ENCODE data around the gene CHAMP1.
"Not testable (repeated sequence)": the region's sequence is repeated elsewhere in the genome, so short reads cannot be mapped to it uniquely, and the experiment has no call there.

The CHAMP1 gene

GRCh38 chr13:114333881-114334280, 19.6 kb downstream of the CHAMP1 start:
- not testable (repeated sequence) for DNase-seq (ENCODE audit: low read depth)

GRCh38 chr13:114334305-114335053, 20.2 kb downstream of the CHAMP1 start:
- no peak for DNase-seq (ENCODE audit: low read depth)

GRCh38 chr13:114336457-114336856, 22.2 kb downstream of the CHAMP1 start:
- not testable (repeated sequence) for DNase-seq (ENCODE audit: low read depth)

- DNase-seq (ENCODE audit: low read depth), result no peak
These were observed 24.7 kb downstream of the CHAMP1 start for GRCh38 chr13:114338959-114339358.

- no peak for DNase-seq (ENCODE audit: low read depth)
These were observed 25.7 kb downstream of the CHAMP1 start for GRCh38 chr13:114339857-114340534.

- no peak for DNase-seq (ENCODE audit: low read depth)
These were observed 26.9 kb downstream of the CHAMP1 start for GRCh38 chr13:114341003-114341777.

GRCh38 chr13:114347256-114347655, 33.0 kb downstream of the CHAMP1 start:
- not testable (repeated sequence) for DNase-seq (ENCODE audit: low read depth)

GRCh38 chr13:114352763-114353162, 38.5 kb downstream of the CHAMP1 start:
- not testable (repeated sequence) for DNase-seq (ENCODE audit: low read depth)

- DNase-seq (ENCODE audit: low read depth), result not testable (repeated sequence)
These were observed 39.1 kb downstream of the CHAMP1 start for GRCh38 chr13:114353382-114353781.
